ENCODE measurements around the gene PAPSS2. TPM values are rescaled to one million over a fixed set of nuclear protein-coding genes. Genes with fewer than 3 reads are reported as not detected.
A peak's percentile ranks its signal among the peaks of the same experiment; 100 is the strongest.
"Not testable (repeated sequence)": the region's sequence is repeated elsewhere in the genome, so short reads cannot be mapped to it uniquely, and the experiment has no call there.

The PAPSS2 gene
- total RNA-seq, 1 donor from 2014 or later = 63.9 TPM

DNA sequence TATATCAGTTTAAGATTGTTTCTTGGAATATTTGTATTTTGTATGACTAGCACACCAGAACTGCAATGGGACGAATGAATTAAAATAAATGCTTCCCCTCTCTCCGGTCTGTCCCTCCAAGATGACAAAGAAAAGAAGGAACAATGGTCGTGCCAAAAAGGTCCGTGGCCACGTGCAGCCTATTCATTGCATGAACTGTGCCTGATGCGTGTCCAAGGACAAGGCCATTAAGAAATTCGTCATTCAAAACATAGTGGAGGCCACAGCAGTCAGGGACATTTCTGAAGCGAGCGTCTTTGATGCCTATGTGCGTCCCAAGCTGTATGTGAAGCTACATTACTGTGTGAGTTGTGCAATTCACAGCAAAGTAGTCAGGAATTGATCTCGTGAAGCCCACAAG lies 17.2 kb upstream of the PAPSS2 start:
- no peak for DNase-seq (ENCODE audit: extremely low read depth, low read depth, low spot score)

DNA sequence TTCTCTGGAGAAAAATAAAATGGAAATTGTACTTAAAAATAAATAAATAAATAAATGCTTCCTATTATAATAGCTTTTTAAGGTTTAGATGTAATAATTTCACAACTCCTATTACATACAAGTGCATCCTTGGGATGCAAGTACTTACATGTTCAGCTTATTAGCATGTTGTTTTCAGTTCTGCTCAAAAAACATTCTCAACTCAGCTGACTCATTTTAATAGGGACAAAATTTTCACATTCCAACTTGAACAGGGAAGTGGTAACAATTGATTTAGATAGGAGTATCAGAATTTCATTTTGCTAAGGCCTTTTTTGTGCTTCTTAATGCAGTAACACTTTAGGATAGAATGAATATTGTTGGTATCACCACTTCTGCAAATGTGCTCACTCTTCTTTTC lies 16.7 kb upstream of the PAPSS2 start:
- DNase-seq (ENCODE audit: extremely low read depth, low read depth, low spot score) = no peak

DNA sequence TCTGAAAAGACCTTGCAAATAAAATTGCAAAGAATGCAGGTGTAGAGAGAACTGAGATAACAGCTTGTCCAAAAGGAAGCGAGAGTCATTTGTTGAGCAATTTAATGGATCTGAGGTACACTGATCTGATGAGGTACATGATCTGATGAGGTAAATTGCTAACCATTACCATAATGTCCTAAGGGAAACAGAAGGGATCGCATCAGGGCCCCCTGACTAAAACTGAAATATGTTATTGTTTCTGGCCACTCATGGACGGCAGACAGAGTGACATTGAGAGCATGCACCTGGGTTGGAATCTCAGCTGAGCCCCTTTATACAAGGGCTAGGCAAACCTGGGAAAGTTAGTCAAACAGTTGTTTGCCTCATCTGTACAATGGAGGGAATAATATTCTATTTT lies 15.8 kb upstream of the PAPSS2 start:
- no peak for DNase-seq (ENCODE audit: extremely low read depth, low read depth, low spot score)

DNA sequence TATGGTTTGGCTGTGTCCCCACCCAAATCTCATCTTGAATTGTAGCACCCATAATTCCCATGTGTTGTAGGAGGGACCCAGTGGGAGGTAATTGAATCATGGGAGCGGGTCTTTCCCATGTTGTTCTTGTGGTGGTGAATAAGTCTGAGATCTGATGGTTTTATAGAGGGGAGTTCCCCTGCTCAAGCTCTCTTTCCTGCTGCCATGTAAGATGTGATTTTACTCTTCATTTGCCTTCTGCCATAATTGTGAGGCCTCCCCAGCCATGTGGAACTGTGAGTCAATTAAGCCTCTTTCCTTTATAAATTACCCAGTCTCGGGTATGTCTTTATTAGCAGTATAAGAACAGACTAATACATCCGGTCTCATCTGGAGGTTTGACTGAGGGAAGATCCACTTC lies 15.2 kb upstream of the PAPSS2 start:
- DNase-seq (ENCODE audit: extremely low read depth, low read depth, low spot score) = not testable (repeated sequence)

DNA sequence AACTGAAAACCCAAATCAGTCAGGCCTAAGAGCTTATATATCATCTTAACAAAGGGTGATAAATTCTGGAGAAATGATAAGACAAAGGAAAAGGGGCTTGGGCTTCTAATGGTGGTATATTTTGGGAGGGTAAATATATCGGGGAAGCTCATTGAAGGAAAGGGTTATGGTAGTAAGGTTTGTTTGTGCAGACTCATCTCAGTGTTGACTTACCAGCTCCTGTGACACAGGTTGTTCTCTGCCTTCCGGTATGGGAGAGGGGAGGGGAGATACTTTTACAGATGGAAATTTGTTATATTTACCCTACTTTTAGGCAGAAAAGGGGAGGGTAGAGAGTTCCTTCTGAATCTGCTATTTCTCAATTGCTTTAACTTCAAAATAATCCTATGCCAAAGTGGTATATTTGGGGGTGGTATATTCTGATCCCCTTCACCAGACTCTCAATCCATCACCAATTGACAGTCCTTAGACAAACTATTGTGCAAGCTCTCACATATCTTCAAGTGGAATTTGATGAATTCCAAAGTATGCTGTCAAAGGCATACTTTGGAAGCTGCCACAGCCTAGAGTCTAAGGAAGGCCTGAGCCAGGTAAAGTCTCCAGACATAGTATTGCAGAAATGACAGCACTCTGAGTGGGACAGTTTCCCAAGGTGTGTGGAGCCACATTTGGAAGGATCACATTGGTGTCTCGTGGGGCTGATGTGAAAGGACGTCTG lies 13.3 kb upstream of the PAPSS2 start:
- no peak for DNase-seq (ENCODE audit: extremely low read depth, low read depth, low spot score)

DNA sequence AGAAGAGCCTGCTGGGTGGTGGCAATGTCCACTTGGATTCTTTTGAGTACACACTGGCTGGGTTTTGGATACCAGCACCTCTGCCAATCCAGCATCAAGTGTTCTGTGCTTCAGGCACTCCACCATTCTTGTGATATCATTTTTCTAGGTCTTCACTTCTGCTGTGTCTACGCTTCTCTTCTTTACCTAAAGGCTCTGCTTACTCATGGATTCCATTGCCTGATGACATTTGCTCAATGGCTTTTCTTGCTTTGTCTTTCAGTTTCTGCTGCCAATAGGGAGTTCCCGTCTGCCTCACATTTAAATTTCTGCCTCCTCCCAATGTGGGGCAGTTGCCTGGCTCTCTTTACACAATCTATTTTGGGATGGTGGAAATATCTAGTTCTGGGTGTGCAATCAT lies 12.7 kb upstream of the PAPSS2 start:
- no peak for DNase-seq (ENCODE audit: extremely low read depth, low read depth, low spot score)

- no peak for DNase-seq (ENCODE audit: extremely low read depth, low read depth, low spot score)
These were observed 8.7 kb upstream of the PAPSS2 start for GRCh38 chr10:87650838-87651589.

GRCh38 chr10:87651801-87652200 lies 7.9 kb upstream of the PAPSS2 start:
- DNase-seq (ENCODE audit: extremely low read depth, low read depth, low spot score) = no peak

DNA sequence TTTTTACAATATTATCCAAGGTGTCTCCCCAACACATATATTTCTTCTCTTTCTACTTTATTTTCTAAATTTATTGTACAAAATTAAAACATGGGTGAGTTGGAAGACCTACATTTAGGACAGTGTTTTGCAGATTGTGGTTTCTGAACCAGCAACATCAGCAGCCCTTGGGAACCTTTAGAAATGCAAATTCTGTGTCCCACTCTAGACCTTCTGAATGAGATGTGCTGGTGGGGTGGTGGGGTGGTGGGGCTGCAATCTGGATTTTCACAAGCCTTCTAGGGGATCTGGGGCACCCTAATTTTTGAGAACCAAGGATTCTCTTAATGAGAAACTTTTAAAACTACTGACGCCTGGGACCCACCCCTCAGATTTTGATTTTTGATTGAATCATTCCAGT lies 7.4 kb upstream of the PAPSS2 start:
- DNase-seq (ENCODE audit: extremely low read depth, low read depth, low spot score) = no peak

DNA sequence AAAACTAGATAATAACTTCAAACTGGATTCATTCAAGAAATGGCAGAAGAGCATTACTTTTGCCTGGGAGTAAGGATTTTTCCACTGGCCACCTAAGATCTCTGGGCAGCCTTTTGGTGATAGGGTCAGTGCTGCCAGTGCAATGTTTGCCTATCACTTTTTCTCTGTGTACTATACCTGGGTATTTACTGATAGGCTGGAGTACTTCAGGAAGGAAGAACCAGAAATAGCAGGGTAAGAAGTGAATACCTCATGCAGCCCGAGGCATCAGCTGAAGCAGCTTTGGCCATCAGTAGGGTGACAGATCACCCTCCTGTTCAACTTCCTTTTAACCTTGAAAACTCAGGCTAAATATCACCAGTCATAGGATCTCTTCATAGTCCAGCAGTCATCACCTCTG lies 5.5 kb upstream of the PAPSS2 start:
- no peak for DNase-seq (ENCODE audit: extremely low read depth, low read depth, low spot score)

GRCh38 chr10:87656431-87657072 lies 3.1 kb upstream of the PAPSS2 start:
- DNase-seq (ENCODE audit: extremely low read depth, low read depth, low spot score) = no peak

DNA sequence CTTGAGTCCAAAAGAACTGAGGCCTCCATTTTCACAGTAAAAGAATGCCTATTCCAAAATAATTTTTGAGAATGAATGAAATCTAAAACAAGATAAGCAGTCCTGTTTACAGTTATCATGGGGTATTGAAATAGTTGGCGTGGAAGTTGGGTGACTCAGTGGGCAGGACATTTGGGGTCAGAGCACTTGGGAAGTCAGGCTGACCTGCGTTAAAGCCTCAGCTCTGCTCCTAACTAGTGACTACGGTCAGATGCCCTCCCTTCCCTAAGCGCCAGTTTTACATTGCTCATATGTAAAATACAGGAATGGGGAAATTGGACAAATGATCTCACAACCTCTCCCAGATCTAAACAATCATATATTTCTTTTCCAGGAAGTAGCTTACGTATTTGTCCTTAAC lies 2.3 kb upstream of the PAPSS2 start:
- peak; percentile 91 for DNase-seq (ENCODE audit: extremely low read depth, low read depth, low spot score)

DNA sequence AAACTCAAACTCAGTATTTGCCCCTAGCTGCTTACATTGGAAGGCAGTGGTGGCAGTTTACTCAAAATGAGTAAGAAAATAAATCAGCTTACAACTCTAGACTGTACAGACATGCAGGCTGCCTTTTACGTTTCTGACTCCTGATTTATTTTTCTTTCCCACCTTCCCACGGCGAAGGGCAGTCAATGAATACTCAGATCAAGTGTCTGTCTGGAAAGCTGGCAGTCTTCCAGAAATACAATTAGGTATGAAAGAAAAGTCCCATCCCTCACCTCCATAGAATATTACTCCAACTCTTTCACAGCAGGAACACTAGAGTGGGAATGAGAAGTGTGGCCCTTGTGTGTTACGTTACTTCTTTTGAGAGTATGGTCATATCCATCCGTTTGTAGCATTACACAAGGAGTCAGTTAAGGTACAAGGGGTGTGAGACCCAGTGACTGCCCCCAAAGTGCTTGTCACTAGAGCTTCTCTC lies 1.3 kb upstream of the PAPSS2 start:
- DNase-seq (ENCODE audit: extremely low read depth, low read depth, low spot score) = no peak

DNA sequence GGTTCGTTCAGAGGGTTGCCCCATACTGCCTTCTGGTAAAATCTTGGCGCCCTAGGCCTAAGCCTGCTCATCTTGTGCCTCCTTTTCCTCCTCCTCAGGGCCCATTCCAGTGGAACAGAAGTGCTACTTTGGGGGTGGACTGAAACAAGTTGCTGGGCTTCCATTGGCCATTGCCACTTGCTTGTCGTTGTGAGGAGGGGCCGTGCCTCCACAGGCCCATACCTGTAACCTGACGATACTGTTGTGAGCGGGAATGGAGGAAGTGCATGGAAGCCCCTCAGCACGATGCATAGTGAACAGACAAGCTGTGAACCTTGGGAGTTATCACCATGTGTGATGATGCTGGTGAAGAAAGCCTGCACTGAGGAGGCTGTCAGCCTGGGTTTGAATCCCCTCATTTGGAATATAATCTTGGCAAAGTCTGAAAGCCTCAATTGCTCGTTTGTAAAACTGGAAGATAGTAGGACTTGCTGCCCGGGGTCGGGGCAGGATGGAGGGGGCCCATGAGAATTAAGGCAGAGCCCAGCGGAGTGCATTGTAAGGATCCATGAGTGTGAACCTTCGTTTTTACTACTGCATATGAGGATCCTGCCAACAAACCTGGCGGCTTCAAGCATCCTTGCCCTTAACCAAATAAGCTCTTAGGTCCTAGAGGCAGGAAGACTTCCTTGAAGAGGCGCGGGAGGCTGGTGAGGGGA lies 671 bp upstream of the PAPSS2 start:
- no peak for DNase-seq (ENCODE audit: extremely low read depth, low read depth, low spot score)

DNA sequence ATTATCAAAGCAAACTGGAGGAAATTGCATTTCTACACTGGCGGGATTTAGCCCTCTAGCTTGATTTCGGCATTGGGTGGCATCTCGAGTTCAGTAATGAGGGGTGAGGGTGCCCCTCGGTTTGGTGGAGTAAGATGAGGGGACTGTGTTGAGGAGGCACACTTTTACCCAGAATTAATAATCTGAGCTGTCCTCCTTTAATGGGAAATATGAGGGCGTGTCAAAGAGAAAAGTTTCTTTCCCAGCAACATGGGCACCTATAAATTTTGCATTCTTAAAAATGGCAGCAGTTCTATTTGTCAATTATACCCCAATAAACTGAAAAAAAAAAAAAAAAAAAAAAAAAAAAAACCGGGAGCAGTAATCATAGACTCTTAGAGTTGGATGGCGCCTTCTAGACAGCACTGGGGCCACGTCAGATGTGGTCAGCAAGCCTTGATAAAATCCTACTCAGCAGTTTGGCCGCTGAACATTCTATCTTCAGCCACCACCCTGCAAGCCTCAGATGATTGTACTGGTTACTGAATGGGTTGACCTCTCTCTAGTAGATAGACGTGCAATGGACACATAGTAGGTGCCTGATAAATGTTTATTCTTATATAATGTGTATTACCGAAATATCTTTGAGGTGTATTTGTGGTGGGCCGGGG lies 931 bp downstream of the PAPSS2 start:
- no peak for DNase-seq (ENCODE audit: extremely low read depth, low read depth, low spot score)

DNA sequence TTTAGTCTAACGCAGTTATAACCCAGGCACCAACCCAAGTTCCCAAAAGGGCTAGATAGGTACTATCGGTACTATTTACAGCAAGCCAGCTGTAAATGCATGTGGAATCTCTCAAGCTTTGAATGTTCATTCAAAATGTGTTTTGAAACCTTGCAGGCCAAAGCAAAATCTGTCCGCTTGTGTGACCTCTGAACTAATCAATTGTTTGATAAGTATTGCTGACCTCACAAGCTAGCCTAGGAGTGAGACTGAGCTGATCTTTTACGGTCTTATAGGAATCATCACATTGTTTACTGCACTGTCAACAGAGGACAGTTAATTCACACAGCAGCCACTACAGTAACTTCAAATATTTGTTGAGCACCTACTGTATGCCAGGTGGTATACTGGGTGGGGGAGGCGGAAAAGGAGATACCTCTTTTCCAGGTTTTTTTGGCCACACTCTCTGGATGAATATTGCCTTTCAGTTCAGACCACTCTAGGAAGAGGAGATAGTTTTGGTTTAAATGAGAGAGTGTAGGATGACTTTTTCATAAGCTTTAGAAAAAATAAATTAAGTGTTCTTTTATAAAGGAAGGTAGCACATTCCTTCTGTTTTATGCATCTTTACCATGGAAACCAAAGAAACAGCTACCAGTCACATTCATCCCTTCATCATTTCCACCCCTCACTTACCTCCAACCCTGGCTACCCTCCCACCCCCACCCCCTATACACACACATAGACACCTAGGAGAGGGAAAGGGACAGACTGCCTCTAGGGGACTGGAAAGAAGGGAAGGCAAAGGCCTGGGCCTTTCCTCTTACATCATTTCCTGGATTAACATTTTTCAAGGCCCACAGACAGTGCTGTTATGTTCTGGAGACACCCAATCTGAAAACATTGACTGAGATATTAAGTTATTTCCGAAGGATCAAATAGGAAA lies 2.4 kb downstream of the PAPSS2 start:
- no peak for DNase-seq (ENCODE audit: extremely low read depth, low read depth, low spot score)

DNA sequence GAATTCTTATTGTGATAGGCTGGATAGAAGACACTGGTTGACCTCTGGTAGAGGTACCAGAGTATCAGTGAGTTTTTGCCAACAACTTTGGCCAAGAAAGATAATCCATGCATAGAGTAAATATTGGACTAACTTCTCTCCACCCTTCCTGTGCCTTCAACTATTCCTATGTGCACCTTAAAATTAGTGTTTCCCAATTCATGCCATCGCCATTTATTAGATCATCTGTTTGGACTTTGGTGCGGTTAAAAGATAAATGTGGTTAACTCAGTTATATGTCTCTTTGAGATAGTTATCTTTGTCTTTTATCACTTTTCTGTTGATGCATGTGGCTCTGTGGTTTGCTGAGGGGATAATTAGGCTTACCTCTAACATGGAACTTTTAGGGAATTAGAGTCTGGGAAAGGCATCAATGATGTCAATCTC lies 4.6 kb downstream of the PAPSS2 start:
- no peak for DNase-seq (ENCODE audit: extremely low read depth, low read depth, low spot score)

DNA sequence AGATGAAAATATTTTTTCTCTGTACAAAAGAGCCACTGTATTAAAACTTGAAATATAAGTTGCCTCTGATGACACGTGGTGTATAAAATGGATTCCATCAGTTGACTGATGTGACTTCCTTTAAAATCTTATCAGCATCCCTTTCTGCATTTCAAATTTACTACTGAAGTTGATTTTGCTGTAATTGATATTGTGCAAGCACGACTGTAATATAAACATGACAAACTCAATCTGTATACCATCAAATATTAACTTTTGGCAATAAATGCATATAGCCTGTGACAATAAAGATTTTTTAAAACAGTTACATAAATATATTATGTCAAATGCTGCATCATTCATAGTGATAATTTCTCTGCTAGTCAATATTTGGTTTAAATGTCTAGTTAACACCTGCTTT lies 7.8 kb downstream of the PAPSS2 start:
- DNase-seq (ENCODE audit: extremely low read depth, low read depth, low spot score) = no peak

DNA sequence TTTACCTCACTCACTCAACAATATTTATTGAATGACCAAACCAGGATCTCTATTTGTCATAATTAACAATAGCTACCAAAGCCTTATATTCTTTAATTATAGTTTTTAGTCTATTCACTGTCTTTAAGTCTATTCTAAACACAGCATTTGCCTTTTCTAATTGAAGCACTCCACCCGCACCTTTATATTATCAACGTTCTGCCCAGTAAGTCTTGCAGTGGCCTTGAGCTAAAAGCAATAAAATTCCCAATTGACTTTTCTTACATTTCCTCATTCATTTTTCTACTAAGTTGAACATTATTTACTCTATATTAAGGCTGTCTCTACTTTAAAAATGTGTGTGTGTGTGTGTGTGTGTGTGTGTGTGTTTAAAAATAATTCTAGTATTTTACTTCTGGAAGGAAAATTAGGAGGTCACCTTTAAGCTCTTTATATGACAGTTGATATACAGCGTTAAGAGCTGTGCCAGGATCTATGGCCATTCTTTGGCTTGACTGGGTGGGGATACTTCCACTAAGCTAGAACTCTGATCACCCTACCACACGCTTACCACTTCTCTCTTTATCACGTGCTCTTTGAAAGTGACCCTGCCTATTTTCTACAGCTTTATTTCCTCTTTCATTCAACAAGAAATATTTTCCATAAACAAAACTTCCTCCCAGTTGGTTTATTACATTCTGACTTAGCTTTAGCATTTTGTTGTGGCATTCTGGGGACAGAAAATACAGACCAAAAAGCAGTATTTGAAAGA lies 8.8 kb downstream of the PAPSS2 start:
- DNase-seq (ENCODE audit: extremely low read depth, low read depth, low spot score) = no peak
